ENCODE measurements around the gene UACA.

UACA gene

GRCh38 chr15:70786996-70787395 is 23.6 kb upstream of the UACA start:
- DNase-seq (ENCODE audit: low read depth) = no peak

- DNase-seq (ENCODE audit: low read depth) = no peak
These were observed 20.3 kb upstream of the UACA start for GRCh38 chr15:70783610-70784022.

- DNase-seq (ENCODE audit: low read depth) = no peak
These were observed 19.7 kb upstream of the UACA start for GRCh38 chr15:70783041-70783440.

GRCh38 chr15:70781236-70781635 is 17.9 kb upstream of the UACA start:
- no peak for DNase-seq (ENCODE audit: low read depth)

- DNase-seq (ENCODE audit: low read depth) = no peak
These were observed 15.1 kb upstream of the UACA start for GRCh38 chr15:70778258-70779076.

- no peak for DNase-seq (ENCODE audit: low read depth)
These were observed 14.0 kb upstream of the UACA start for GRCh38 chr15:70777170-70777926.

- DNase-seq (ENCODE audit: low read depth) = no peak
These were observed 11.8 kb upstream of the UACA start for GRCh38 chr15:70775160-70775559.

- no peak for DNase-seq (ENCODE audit: low read depth)
These were observed 9.0 kb upstream of the UACA start for GRCh38 chr15:70772402-70772801.

GRCh38 chr15:70770863-70771262 is 7.5 kb upstream of the UACA start:
- DNase-seq (ENCODE audit: low read depth) = no peak

- DNase-seq (ENCODE audit: low read depth) = no peak
These were observed 5.0 kb upstream of the UACA start for GRCh38 chr15:70768257-70768883.

- DNase-seq (ENCODE audit: low read depth) = no peak
These were observed 4.3 kb upstream of the UACA start for GRCh38 chr15:70767667-70768066.

- DNase-seq (ENCODE audit: low read depth) = no peak
These were observed 3.2 kb upstream of the UACA start for GRCh38 chr15:70766597-70766996.

- DNase-seq (ENCODE audit: low read depth) = no peak
These were observed 2.3 kb upstream of the UACA start for GRCh38 chr15:70765504-70766281.

GRCh38 chr15:70763950-70764730 is 782 bp upstream of the UACA start:
- no peak for DNase-seq (ENCODE audit: low read depth)

GRCh38 chr15:70762469-70763119 is 764 bp downstream of the UACA start:
- no peak for DNase-seq (ENCODE audit: low read depth)

- DNase-seq (ENCODE audit: low read depth) = no peak
These were observed 1.4 kb downstream of the UACA start for GRCh38 chr15:70761931-70762468.

GRCh38 chr15:70761046-70761445 is 2.3 kb downstream of the UACA start:
- no peak for DNase-seq (ENCODE audit: low read depth)

- no peak for DNase-seq (ENCODE audit: low read depth)
These were observed 4.4 kb downstream of the UACA start for GRCh38 chr15:70758790-70759462.

- DNase-seq (ENCODE audit: low read depth) = no peak
These were observed 5.7 kb downstream of the UACA start for GRCh38 chr15:70757627-70758026.

GRCh38 chr15:70754862-70755261 is 8.5 kb downstream of the UACA start:
- DNase-seq (ENCODE audit: low read depth) = no peak

Measured in stimulated activated CD8-positive, alpha-beta memory T cell treated with anti-CD3 and anti-CD28 coated beads, Interleukin-4, amount 100 ng/mL, for 24 hours (primary cell).